ENCODE data around the gene CA5B. TPM values are rescaled to one million over a fixed set of nuclear protein-coding genes. Genes with fewer than 3 reads are reported as not detected.
"Not testable (repeated sequence)": the region's sequence is repeated elsewhere in the genome, so short reads cannot be mapped to it uniquely, and the experiment has no call there.

Gene CA5B
- total and polyA plus RNA-seq, 2 donors (not counting 1 experiment from before 2014, with no cell fraction given), result 17.2 to 25.1 TPM

GRCh38 chrX:15758140-15758539, 20.1 kb downstream of the CA5B start:
- intact Hi-C loops (cut with micrococcal nuclease), result no loop called here
- Mint-ChIP-seq H3K4me3 (no peak overlapping the region), H3K9me3 (ENCODE audit: insufficient read depth) (no peaks in the 10 kb centered on the region), H3K27ac (no peak overlapping the region), H3K4me1 (peaks cover 12% of the 10 kb centered on the region), H3K27me3 (no peaks in the 10 kb centered on the region)
- ATAC-seq (ENCODE audit: low read depth) (no peak), DNase-seq (no peak)
- WGBS (ENCODE audit: insufficient coverage), result no CpG with 5 or more reads among the region's 4 CpGs
- H3K9me3 ChIP-seq (ENCODE audit: control extremely low read depth in 1 of 3, control insufficient read depth in 2 of 3, insufficient read depth in 1 of 3, low read length in 2 of 3), result no peaks in the 10 kb centered on the region
- H3K4me2 ChIP-seq (replicated peaks; ENCODE audit: low read depth, low read length, poor library complexity, severe bottlenecking), result no peak overlapping the region
- H3K36me3 ChIP-seq (replicated peaks in 1 of 2; ENCODE audit: control extremely low read depth in 1 of 2, control insufficient read depth in 1 of 2, extremely low read depth in 1 of 2, insufficient read depth in 2 of 2, low read length in 1 of 2), result peaks cover 0 to 3% of the 10 kb centered on the region in 2 experiments
- no peaks in the 10 kb centered on the region for H4K20me1 ChIP-seq (ENCODE audit: control insufficient read depth, insufficient read depth, low read length, poor library complexity, severe bottlenecking)
- ChIA-PET CTCF (no interaction called here), POLR2A (no interaction called here)
- H3K9ac ChIP-seq (ENCODE audit: low read length), result no peak overlapping the region
- H3K27ac ChIP-seq (ENCODE audit: low read length in 2 of 2), result peak overlapping the region in 1 of 2 donors; percentile 63
- H2AFZ ChIP-seq (ENCODE audit: insufficient read depth, low read depth, low read length, poor library complexity, severe bottlenecking), result no peak overlapping the region
- TF ChIP-seq EZH2 (IDR thresholded peaks at IDR 0.05; ENCODE audit: borderline replicate concordance, insufficient read depth, low read depth, low read length, poor library complexity, severe bottlenecking) (no peak), CTCF (IDR thresholded peaks at IDR 0.05) (no peak)
- H3K79me2 ChIP-seq (ENCODE audit: control insufficient read depth, insufficient read depth, low read length), result peaks cover 19% of the 10 kb centered on the region
- H3K4me3 ChIP-seq (ENCODE audit: control extremely low read depth in 1 of 5, extremely low read depth in 1 of 5, insufficient read depth in 1 of 5, low read depth in 2 of 5, low read length in 4 of 5), result no peak overlapping the region
- H3K4me1 ChIP-seq (ENCODE audit: control insufficient read depth in 2 of 2, insufficient read depth in 2 of 2, low read length in 2 of 2), result peaks cover 2 to 3% of the 10 kb centered on the region in 2 donors
- no peaks in the 10 kb centered on the region for H3K27me3 ChIP-seq (replicated peaks in 1 of 4; ENCODE audit: control extremely low read depth in 1 of 4, control insufficient read depth in 3 of 4, insufficient read depth in 4 of 4, low read length in 3 of 4)

DNA sequence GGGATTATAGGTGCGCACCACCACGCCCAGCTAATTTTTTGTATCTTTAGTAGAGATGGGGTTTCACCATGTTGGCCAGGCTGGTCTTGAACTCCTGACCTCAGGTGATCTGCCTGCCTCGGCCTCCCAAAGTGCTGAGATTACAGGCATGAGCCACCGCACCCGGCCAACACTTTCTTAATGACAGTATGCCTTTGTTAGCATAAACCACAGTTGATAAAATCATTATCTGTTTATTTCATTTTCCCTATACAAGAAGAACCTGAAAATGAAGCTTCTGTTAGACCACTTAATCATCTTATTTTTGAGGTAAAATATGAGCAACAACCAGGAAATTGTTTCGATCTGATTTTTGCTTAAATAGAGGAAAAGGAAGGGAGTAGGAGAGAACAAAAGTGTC, 21.8 kb downstream of the CA5B start:
- POLR2A ChIA-PET, result not testable (repeated sequence)

More for the DNA sequence above, 21.8 kb downstream of the CA5B start:
- not testable (repeated sequence) for H3K4me3 Mint-ChIP-seq; ATAC-seq (ENCODE audit: low read depth); H3K4me1 ChIP-seq (ENCODE audit: control insufficient read depth in 2 of 2, insufficient read depth in 2 of 2, low read length in 2 of 2); H2AFZ ChIP-seq (ENCODE audit: insufficient read depth, low read depth, low read length, poor library complexity, severe bottlenecking); H3K9me3 ChIP-seq (ENCODE audit: control extremely low read depth in 1 of 3, control insufficient read depth in 2 of 3, insufficient read depth in 1 of 3, low read length in 2 of 3); H3K36me3 ChIP-seq (replicated peaks in 1 of 2; ENCODE audit: control extremely low read depth in 1 of 2, control insufficient read depth in 1 of 2, extremely low read depth in 1 of 2, insufficient read depth in 2 of 2, low read length in 1 of 2); H3K9me3 Mint-ChIP-seq (ENCODE audit: insufficient read depth); H3K4me2 ChIP-seq (replicated peaks; ENCODE audit: low read depth, low read length, poor library complexity, severe bottlenecking); H3K9ac ChIP-seq (ENCODE audit: low read length); H3K4me3 ChIP-seq (ENCODE audit: control extremely low read depth in 1 of 5, extremely low read depth in 1 of 5, insufficient read depth in 1 of 5, low read depth in 2 of 5, low read length in 4 of 5); H4K20me1 ChIP-seq (ENCODE audit: control insufficient read depth, insufficient read depth, low read length, poor library complexity, severe bottlenecking); H3K27me3 ChIP-seq (replicated peaks in 1 of 4; ENCODE audit: control extremely low read depth in 1 of 4, control insufficient read depth in 3 of 4, insufficient read depth in 4 of 4, low read length in 3 of 4); DNase-seq; H3K27me3 Mint-ChIP-seq; H3K4me1 Mint-ChIP-seq
- CTCF ChIA-PET, result interaction anchor here (0.7 to 1.3 kb wide), 2 partner anchors 9 to 96 kb away, joined by 3 to 5 read pairs; no protein-coding TSS in a partner anchor
- no CpG with 5 or more reads among the region's 6 CpGs for WGBS (ENCODE audit: insufficient coverage)
- intact Hi-C loops (cut with micrococcal nuclease), result loop anchor here (2.0 kb wide), 1 partner anchor 685 kb away; no protein-coding TSS in a partner anchor
- H3K27ac ChIP-seq (ENCODE audit: low read length in 2 of 2), result peak overlapping the region in 1 of 2 donors; percentile 46
- peaks cover 14% of the 10 kb centered on the region for H3K79me2 ChIP-seq (ENCODE audit: control insufficient read depth, insufficient read depth, low read length)
- peak overlapping the region; percentile 32 for H3K27ac Mint-ChIP-seq
